ENCODE results near the gene MCCC2.
A peak's percentile ranks its signal among the peaks of the same experiment; 100 is the strongest.
"Not testable (repeated sequence)": the region's sequence is repeated elsewhere in the genome, so short reads cannot be mapped to it uniquely, and the experiment has no call there.

MCCC2 gene

DNA sequence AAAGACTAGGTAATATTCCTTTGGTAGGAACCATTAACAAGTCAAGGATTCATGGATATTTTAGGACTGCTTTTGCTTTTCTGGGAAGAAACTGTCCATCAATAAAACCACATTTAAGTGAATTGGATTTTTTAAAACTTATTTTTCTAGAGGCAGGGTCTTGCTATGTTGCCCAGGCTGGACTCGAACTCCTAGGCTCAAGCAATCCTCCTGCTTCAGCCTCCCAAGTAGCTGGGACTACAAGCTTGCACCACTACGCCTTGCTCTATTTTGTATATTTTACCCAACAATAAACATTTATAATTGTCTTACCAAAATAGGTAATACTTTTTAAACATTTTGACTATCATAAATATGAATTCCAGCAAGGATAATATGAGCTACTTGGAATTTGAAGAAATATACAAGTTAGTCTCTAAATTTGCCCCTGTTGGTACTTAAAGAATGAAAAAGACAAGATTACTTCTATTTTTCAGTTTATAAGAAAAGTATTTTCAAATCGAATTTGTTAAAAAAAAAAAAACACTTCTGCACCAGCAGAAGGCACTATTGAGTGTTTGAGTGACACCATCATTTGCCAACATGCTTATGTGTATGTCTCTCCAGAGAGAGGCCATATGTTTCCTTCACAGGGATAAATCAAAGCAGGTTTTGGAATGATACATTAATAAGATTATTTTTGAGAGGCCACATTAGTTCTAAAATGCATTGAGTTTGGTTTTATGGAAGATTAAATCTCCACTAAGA, 71.9 kb downstream of the MCCC2 start:
- peak; percentile 28 for DNase-seq (ENCODE audit: extremely low spot score)
- POLR2A ChIA-PET, result no interaction called here
- CTCF ChIA-PET, result no interaction called here
- TF ChIP-seq, protein P1, sequence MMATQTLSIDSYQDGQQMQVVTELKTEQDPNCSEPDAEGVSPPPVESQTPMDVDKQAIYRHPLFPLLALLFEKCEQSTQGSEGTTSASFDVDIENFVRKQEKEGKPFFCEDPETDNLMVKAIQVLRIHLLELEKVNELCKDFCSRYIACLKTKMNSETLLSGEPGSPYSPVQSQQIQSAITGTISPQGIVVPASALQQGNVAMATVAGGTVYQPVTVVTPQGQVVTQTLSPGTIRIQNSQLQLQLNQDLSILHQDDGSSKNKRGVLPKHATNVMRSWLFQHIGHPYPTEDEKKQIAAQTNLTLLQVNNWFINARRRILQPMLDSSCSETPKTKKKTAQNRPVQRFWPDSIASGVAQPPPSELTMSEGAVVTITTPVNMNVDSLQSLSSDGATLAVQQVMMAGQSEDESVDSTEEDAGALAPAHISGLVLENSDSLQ (IDR thresholded peaks at IDR 0.05), result peak; percentile 88
- TF ChIP-seq TARDBP (IDR thresholded peaks at IDR 0.05), result no peak
- no peak for TF ChIP-seq BHLHE40 (IDR thresholded peaks at IDR 0.05; ENCODE audit: borderline replicate concordance)
- TF ChIP-seq ELF4 (IDR thresholded peaks at IDR 0.05), result no peak
- TF ChIP-seq CTBP1 (IDR thresholded peaks at IDR 0.05; ENCODE audit: borderline replicate concordance), result no peak

DNA sequence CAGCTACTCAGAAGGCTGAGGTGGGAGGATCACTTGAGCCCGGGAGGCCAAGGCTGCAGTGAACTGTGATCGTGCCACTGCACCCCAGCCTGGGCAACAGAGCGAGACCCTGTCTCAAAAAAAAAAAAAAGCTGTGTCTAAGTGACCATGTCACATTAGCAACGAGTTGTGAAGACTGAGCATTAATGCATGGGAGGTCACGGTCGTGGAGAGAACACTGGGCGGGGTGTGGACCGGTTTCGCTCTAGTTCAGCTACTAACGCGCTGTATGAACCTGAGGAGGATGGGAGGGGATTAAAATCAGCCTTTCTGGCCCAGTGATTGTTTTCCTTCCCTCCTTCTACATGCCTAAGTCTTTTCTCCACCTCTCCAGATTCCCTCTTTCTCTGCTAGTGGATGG, 75.2 kb downstream of the MCCC2 start:
- ChIA-PET CTCF (no interaction called here), POLR2A (no interaction called here)
- TF ChIP-seq FOXM1 (IDR thresholded peaks at IDR 0.05; ENCODE audit: borderline replicate concordance) (no peak), ELF4 (IDR thresholded peaks at IDR 0.05) (no peak), CTBP1 (IDR thresholded peaks at IDR 0.05; ENCODE audit: borderline replicate concordance) (no peak), FOXK2 (IDR thresholded peaks at IDR 0.05) (no peak), ARNT (IDR thresholded peaks at IDR 0.05) (no peak), L3MBTL2 (conservative IDR thresholded peaks at IDR 0.05) (no peak), ZNF384 (IDR thresholded peaks at IDR 0.05) (no peak), SP1 (IDR thresholded peaks at IDR 0.05) (no peak), HDGF (IDR thresholded peaks at IDR 0.05; ENCODE audit: borderline replicate concordance) (no peak), FOXA1 (IDR thresholded peaks at IDR 0.05) (no peak)
- TF ChIP-seq, protein P1 (IDR thresholded peaks at IDR 0.05), result no peak
- DNase-seq (ENCODE audit: extremely low spot score), result no peak

DNA sequence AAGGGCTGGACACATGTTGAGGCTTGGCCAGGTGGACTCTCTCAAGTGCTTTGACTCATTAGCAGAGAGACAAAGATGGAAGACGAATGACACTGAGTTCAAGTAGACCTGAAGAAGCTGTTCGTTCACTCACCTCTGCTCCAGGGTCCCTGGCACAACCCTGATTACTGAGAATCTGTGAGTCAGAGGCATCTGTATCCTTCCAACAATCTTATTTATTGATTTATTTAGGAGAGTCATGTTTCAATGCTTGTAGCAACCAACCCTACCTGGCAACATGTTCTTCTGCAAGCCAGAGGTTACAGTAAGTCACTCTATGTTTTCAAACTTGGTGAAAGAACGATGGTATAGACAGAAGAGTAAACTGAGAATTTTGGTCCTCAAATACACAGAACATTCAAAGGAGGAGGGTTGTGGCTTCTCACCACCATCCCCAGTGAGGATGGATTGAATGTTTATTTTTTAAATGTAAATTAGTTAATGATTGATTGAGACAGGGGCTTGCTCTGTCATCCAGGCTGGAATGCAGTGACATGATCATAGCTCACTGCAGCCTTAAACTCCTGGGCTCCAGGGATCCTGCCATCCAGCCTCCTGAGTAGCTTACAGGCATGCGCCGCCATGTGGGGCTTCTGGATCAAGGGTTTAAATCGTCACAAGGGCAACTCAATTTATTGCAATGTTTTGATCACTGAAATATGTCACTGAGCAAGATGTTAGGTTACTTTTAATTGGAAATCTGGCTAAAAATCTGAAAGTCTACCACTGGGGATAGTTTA, 76.2 kb downstream of the MCCC2 start:
- ChIA-PET CTCF (no interaction called here), POLR2A (no interaction called here)
- TF ChIP-seq CTBP1 (IDR thresholded peaks at IDR 0.05; ENCODE audit: borderline replicate concordance) (no peak), ELF4 (IDR thresholded peaks at IDR 0.05) (no peak), ZNF384 (IDR thresholded peaks at IDR 0.05) (no peak), NFRKB (IDR thresholded peaks at IDR 0.05) (no peak), HDGF (IDR thresholded peaks at IDR 0.05; ENCODE audit: borderline replicate concordance) (no peak), FOXK2 (IDR thresholded peaks at IDR 0.05) (no peak)
- no peak for DNase-seq (ENCODE audit: extremely low spot score)

DNA sequence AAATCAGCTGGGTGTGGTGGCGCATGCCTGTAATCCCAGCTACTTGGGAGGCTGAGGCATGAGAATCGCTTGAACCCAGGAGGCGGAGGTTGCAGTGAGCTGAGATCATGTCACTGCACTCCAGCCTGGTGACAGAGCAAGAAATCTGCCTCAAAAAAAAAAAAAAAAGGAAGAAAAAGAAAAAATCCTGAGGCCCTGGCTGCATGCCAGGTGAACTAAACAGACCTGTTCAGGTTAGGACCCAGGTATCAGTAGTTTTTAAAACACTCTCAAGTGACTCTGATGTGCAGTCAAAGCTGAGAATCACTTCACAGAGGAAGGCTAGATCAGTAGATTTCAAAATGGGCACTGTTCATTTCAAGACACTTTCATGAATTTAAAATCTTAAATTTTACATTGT, 77.5 kb downstream of the MCCC2 start:
- DNase-seq (ENCODE audit: extremely low spot score); POLR2A ChIA-PET; CTCF ChIA-PET: not testable (repeated sequence)

DNA sequence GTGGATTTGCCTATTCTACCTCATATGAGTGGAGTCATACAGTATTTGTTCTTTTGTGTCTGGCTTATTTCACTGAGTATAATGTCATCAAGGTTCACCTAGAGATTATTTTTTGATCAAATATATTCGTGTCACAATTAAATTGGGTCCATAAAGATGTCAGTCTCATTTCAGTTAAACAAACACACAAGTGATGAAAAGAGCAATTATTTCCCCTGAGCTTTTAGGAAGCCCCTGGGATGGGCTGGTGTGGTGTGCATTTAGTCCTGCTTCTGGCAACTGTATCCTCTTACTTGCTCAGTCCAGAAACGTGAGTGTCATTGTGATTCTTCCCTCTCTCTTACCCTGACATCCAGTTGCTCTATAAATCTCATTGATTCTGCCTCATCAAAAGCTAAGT, 79.2 kb downstream of the MCCC2 start:
- ChIA-PET POLR2A (no interaction called here), CTCF (no interaction called here)
- no peak for DNase-seq (ENCODE audit: extremely low spot score)
- TF ChIP-seq ARNT (IDR thresholded peaks at IDR 0.05) (no peak), BHLHE40 (IDR thresholded peaks at IDR 0.05; ENCODE audit: borderline replicate concordance) (no peak), FOXM1 (IDR thresholded peaks at IDR 0.05; ENCODE audit: borderline replicate concordance) (no peak), CTBP1 (IDR thresholded peaks at IDR 0.05; ENCODE audit: borderline replicate concordance) (no peak), NFRKB (IDR thresholded peaks at IDR 0.05) (no peak), TARDBP (IDR thresholded peaks at IDR 0.05) (no peak), ELF4 (IDR thresholded peaks at IDR 0.05) (no peak)
- TF ChIP-seq, protein P1 (IDR thresholded peaks at IDR 0.05), result no peak

DNA sequence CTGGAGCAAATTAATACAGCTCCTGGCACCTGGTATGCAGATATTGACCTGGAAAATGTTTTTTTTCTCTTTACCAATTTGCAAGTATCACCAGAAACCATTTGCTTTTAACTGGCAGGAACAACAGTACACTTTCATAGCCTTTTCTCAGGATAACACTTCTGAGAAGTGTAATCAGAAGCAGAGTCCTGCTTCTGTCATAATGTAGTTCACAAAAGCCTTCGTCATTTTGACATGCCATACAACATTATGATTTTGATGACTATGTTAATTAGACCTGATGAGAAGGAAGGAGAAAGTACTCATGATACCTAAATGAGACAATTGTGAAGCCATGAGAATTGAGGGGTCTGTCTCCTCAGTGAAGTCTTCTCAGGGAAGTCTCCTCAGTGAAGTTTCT, 90.8 kb downstream of the MCCC2 start:
- no peak for DNase-seq (ENCODE audit: extremely low spot score)
- ChIA-PET POLR2A (no interaction called here), CTCF (no interaction called here)
- TF ChIP-seq HDGF (IDR thresholded peaks at IDR 0.05; ENCODE audit: borderline replicate concordance) (no peak), ELF4 (IDR thresholded peaks at IDR 0.05) (no peak), FOXA1 (IDR thresholded peaks at IDR 0.05) (no peak), SUZ12 (IDR thresholded peaks at IDR 0.05) (no peak), NFRKB (IDR thresholded peaks at IDR 0.05) (no peak), SP1 (IDR thresholded peaks at IDR 0.05) (no peak), FOXM1 (IDR thresholded peaks at IDR 0.05; ENCODE audit: borderline replicate concordance) (no peak)

DNA sequence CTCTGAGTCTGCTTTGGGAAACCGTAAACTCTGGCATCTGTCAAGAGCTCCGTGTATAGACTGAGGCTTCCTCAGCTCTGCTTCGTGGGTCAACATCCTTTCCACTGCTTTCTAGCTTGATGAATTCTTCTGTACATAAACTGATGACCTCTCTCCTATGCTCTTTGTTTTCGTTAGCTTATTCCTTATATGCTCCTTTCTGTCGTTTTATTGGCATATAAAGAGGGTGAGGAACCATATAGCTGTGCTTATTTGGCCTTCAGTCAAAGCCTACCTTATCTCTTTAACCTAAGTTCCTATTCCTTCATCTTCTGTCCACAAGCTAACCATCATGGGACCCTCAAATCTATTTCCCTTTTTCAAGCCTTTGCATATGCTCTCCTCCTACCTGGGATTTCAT, 92.6 kb downstream of the MCCC2 start:
- CTCF ChIA-PET, result interaction anchor here (1.5 kb wide), 1 partner anchor 18 kb away, joined by 4 read pairs; no protein-coding TSS in a partner anchor
- POLR2A ChIA-PET, result interaction anchor here (0.8 to 0.9 kb wide), 2 partner anchors 15 to 20 kb away, joined by 3 to 4 read pairs; no protein-coding TSS in a partner anchor
- no peak for TF ChIP-seq NFRKB (IDR thresholded peaks at IDR 0.05)
- no peak for TF ChIP-seq ARNT (IDR thresholded peaks at IDR 0.05)
- TF ChIP-seq FOXA1 (IDR thresholded peaks at IDR 0.05), result no peak
- no peak for TF ChIP-seq BHLHE40 (IDR thresholded peaks at IDR 0.05; ENCODE audit: borderline replicate concordance)
- TF ChIP-seq FOXK2 (IDR thresholded peaks at IDR 0.05), result no peak
- TF ChIP-seq, protein P1 (IDR thresholded peaks at IDR 0.05), result no peak
- no peak for TF ChIP-seq LEF1 (IDR thresholded peaks at IDR 0.05; ENCODE audit: borderline replicate concordance)
- TF ChIP-seq FOXM1 (IDR thresholded peaks at IDR 0.05; ENCODE audit: borderline replicate concordance), result no peak
- TF ChIP-seq ELF4 (IDR thresholded peaks at IDR 0.05), result no peak
- TF ChIP-seq HDGF (IDR thresholded peaks at IDR 0.05; ENCODE audit: borderline replicate concordance), result no peak
- no peak for TF ChIP-seq CTBP1 (IDR thresholded peaks at IDR 0.05; ENCODE audit: borderline replicate concordance)
- no peak for TF ChIP-seq SP1 (IDR thresholded peaks at IDR 0.05)
- no peak for TF ChIP-seq TARDBP (IDR thresholded peaks at IDR 0.05)
- no peak for TF ChIP-seq SUZ12 (IDR thresholded peaks at IDR 0.05)
- TF ChIP-seq ZNF384 (IDR thresholded peaks at IDR 0.05), result no peak
- no peak for TF ChIP-seq L3MBTL2 (conservative IDR thresholded peaks at IDR 0.05)
- no peak for DNase-seq (ENCODE audit: extremely low spot score)
